Activated naive CD4-positive, alpha-beta T cell treated with anti-CD3 and anti-CD28 coated beads, Interleukin-2, amount 50 U/mL, for 24 hours (primary cell): ENCODE measurements around the gene OR8U1.
"Not testable (repeated sequence)": the region's sequence is repeated elsewhere in the genome, so short reads cannot be mapped to it uniquely, and the experiment has no call there.

Experiments used
- H3K27ac Mint-ChIP-seq: one replicate; pipeline ENCODE4 v1.8.0; 2021; ENCODE audit warnings: mild to moderate bottlenecking, mixed read lengths
- H3K27me3 Mint-ChIP-seq: one replicate; pipeline ENCODE4 v1.8.0; 2021; ENCODE audit warnings: mixed read lengths
- H3K36me3 Mint-ChIP-seq: one replicate; pipeline ENCODE4 v1.8.0; 2021; ENCODE audit warnings: mixed read lengths
- H3K4me1 Mint-ChIP-seq: one replicate; pipeline ENCODE4 v1.8.0; 2021; ENCODE audit warnings: mixed read lengths
- H3K4me3 Mint-ChIP-seq: one replicate; pipeline ENCODE4 v1.8.0; 2021; ENCODE audit warnings: mild to moderate bottlenecking, mixed read lengths
- H3K9me3 Mint-ChIP-seq: one replicate; pipeline ENCODE4 v1.8.0; 2021; ENCODE audit warnings: mixed read lengths

The OR8U1 gene

GRCh38 chr11:56375324-56375723, at the start of gene OR8U1:
OR8U1 (plus strand) TSS chr11:56375624; CDS start chr11:56375624, 0 bp downstream.
- H3K9me3 Mint-ChIP-seq, result peaks cover 4% of the 10 kb centered on the region
- H3K27ac Mint-ChIP-seq, result no peak within 1 kb of the TSS
- H3K4me3 Mint-ChIP-seq, result no peak within 1 kb of the TSS
- H3K27me3 Mint-ChIP-seq, result no peaks in the 10 kb centered on the region
- no peaks in the 10 kb centered on the region for H3K36me3 Mint-ChIP-seq
- H3K4me1 Mint-ChIP-seq, result no peaks in the 10 kb centered on the region

GRCh38 chr11:56331861-56332491, 43.4 kb upstream of the OR8U1 start:
- no peaks in the 10 kb centered on the region for H3K27me3 Mint-ChIP-seq
- H3K9me3 Mint-ChIP-seq, result no peaks in the 10 kb centered on the region
- no peaks in the 10 kb centered on the region for H3K36me3 Mint-ChIP-seq
- H3K4me3 Mint-ChIP-seq, result no peak overlapping the region
- no peak overlapping the region for H3K27ac Mint-ChIP-seq
- H3K4me1 Mint-ChIP-seq, result no peaks in the 10 kb centered on the region

GRCh38 chr11:56333156-56333555, 42.3 kb upstream of the OR8U1 start:
- H3K27ac Mint-ChIP-seq, result no peak overlapping the region
- no peaks in the 10 kb centered on the region for H3K9me3 Mint-ChIP-seq
- H3K4me3 Mint-ChIP-seq, result no peak overlapping the region
- no peaks in the 10 kb centered on the region for H3K36me3 Mint-ChIP-seq
- H3K27me3 Mint-ChIP-seq, result no peaks in the 10 kb centered on the region
- H3K4me1 Mint-ChIP-seq, result no peaks in the 10 kb centered on the region

GRCh38 chr11:56340289-56340688, 35.1 kb upstream of the OR8U1 start:
- Mint-ChIP-seq H3K9me3 (peaks cover 7% of the 10 kb centered on the region), H3K27me3 (no peaks in the 10 kb centered on the region), H3K27ac (no peak overlapping the region), H3K4me3 (no peak overlapping the region), H3K36me3 (no peaks in the 10 kb centered on the region), H3K4me1 (no peaks in the 10 kb centered on the region)

GRCh38 chr11:56345739-56346138, 29.7 kb upstream of the OR8U1 start, which contains the start of gene OR8K1:
OR8K1 (plus strand) TSS chr11:56346039; CDS start chr11:56346039, 0 bp downstream.
- Mint-ChIP-seq H3K9me3 (peaks cover 7% of the 10 kb centered on the region), H3K4me3 (no peak within 1 kb of the TSS), H3K4me1 (no peaks in the 10 kb centered on the region), H3K27me3 (no peaks in the 10 kb centered on the region), H3K27ac (no peak within 1 kb of the TSS), H3K36me3 (no peaks in the 10 kb centered on the region)

GRCh38 chr11:56353991-56354390, 21.4 kb upstream of the OR8U1 start, which contains the start of gene OR8J1:
OR8J1 (plus strand) TSS chr11:56354291; CDS start chr11:56360247, 5,956 bp downstream.
- H3K27ac Mint-ChIP-seq, result no peak within 1 kb of the TSS
- peaks cover 6% of the 10 kb centered on the region for H3K9me3 Mint-ChIP-seq
- H3K27me3 Mint-ChIP-seq, result no peaks in the 10 kb centered on the region
- no peak within 1 kb of the TSS for H3K4me3 Mint-ChIP-seq
- H3K4me1 Mint-ChIP-seq, result no peaks in the 10 kb centered on the region
- no peaks in the 10 kb centered on the region for H3K36me3 Mint-ChIP-seq

- Mint-ChIP-seq H3K4me1 (no peaks in the 10 kb centered on the region), H3K27ac (no peak overlapping the region), H3K4me3 (no peak overlapping the region), H3K9me3 (no peaks in the 10 kb centered on the region), H3K36me3 (no peaks in the 10 kb centered on the region), H3K27me3 (no peaks in the 10 kb centered on the region)
These were observed 4.7 kb downstream of the OR8U1 start for GRCh38 chr11:56380120-56380519.

- H3K27ac Mint-ChIP-seq, result no peak overlapping the region
- H3K36me3 Mint-ChIP-seq, result no peaks in the 10 kb centered on the region
- H3K4me1 Mint-ChIP-seq, result no peaks in the 10 kb centered on the region
- H3K4me3 Mint-ChIP-seq, result no peak overlapping the region
- peaks cover 4% of the 10 kb centered on the region for H3K9me3 Mint-ChIP-seq
- no peaks in the 10 kb centered on the region for H3K27me3 Mint-ChIP-seq
These were observed 19.0 kb downstream of the OR8U1 start for GRCh38 chr11:56394381-56394780.

- Mint-ChIP-seq H3K9me3 (peaks cover 4% of the 10 kb centered on the region), H3K27ac (no peak overlapping the region), H3K36me3 (no peaks in the 10 kb centered on the region), H3K4me1 (no peaks in the 10 kb centered on the region), H3K4me3 (no peak overlapping the region), H3K27me3 (no peaks in the 10 kb centered on the region)
These were observed 20.6 kb downstream of the OR8U1 start for GRCh38 chr11:56396047-56396446.

- H3K4me3 Mint-ChIP-seq, H3K4me1 Mint-ChIP-seq, H3K27me3 Mint-ChIP-seq, H3K27ac Mint-ChIP-seq, H3K36me3 Mint-ChIP-seq, H3K9me3 Mint-ChIP-seq: not testable (repeated sequence)
These were observed 26.5 kb downstream of the OR8U1 start for GRCh38 chr11:56401858-56402461.

- H3K4me3 Mint-ChIP-seq, result no peak overlapping the region
- peaks cover 4% of the 10 kb centered on the region for H3K9me3 Mint-ChIP-seq
- no peak overlapping the region for H3K27ac Mint-ChIP-seq
- H3K4me1 Mint-ChIP-seq, result no peaks in the 10 kb centered on the region
- no peaks in the 10 kb centered on the region for H3K36me3 Mint-ChIP-seq
- no peaks in the 10 kb centered on the region for H3K27me3 Mint-ChIP-seq
These were observed 29.0 kb downstream of the OR8U1 start for GRCh38 chr11:56404393-56404792.

- no peak overlapping the region for H3K27ac Mint-ChIP-seq
- no peaks in the 10 kb centered on the region for H3K27me3 Mint-ChIP-seq
- no peaks in the 10 kb centered on the region for H3K36me3 Mint-ChIP-seq
- no peak overlapping the region for H3K4me3 Mint-ChIP-seq
- no peaks in the 10 kb centered on the region for H3K4me1 Mint-ChIP-seq
- H3K9me3 Mint-ChIP-seq, result peaks cover 11% of the 10 kb centered on the region
These were observed 35.4 kb downstream of the OR8U1 start for GRCh38 chr11:56410801-56411200.

- no peak within 1 kb of the TSS for H3K4me3 Mint-ChIP-seq
- no peak within 1 kb of the TSS for H3K27ac Mint-ChIP-seq
- no peaks in the 10 kb centered on the region for H3K27me3 Mint-ChIP-seq
- no peaks in the 10 kb centered on the region for H3K36me3 Mint-ChIP-seq
- no peaks in the 10 kb centered on the region for H3K4me1 Mint-ChIP-seq
- H3K9me3 Mint-ChIP-seq, result peaks cover 7% of the 10 kb centered on the region
These were observed 37.0 kb downstream of the OR8U1 start, which contains the start of gene OR5AL1 for GRCh38 chr11:56412396-56412795. OR5AL1 (plus strand) TSS chr11:56412696.
